ENCODE results near the gene RAB39A. TPM values are rescaled to one million over a fixed set of nuclear protein-coding genes. Genes with fewer than 3 reads are reported as not detected.

RAB39A gene
- total and polyA plus RNA-seq, 9 of the 15 experiments (the other 6 are each of a cell fraction or from before 2014, with no cell fraction given) = not detected

DNA sequence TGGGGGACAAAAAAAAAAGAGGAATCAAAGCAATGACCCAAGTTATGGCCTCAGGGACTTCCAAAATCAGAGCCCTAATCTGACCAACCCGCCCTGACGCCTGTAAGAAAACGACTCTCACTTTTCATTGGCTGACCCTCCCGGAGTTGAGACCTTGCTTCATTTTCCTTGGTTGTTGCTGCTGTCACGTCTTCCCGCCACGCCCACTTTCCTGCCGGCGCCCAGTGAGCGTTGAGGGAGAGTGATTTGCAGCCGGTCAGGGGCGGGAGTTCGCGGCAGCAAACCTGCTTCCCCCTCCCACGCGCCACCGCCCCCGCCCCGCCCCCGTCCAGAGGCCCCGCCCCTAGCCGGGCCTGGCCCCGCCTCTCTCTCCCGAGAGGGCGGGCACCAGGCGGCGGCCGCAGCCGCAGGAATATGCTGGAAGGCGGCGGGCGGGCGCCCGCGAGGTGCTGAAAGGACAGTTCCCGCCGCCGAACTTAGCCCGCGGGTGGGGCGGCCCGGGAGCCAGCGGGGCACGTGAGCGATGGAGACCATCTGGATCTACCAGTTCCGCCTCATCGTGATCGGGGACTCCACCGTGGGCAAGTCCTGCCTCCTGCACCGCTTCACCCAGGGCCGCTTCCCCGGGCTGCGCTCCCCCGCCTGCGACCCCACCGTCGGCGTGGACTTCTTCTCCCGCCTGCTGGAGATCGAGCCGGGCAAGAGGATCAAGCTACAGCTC, at the start of gene RAB39A (continued):
- TF ChIP-seq, protein P1, sequence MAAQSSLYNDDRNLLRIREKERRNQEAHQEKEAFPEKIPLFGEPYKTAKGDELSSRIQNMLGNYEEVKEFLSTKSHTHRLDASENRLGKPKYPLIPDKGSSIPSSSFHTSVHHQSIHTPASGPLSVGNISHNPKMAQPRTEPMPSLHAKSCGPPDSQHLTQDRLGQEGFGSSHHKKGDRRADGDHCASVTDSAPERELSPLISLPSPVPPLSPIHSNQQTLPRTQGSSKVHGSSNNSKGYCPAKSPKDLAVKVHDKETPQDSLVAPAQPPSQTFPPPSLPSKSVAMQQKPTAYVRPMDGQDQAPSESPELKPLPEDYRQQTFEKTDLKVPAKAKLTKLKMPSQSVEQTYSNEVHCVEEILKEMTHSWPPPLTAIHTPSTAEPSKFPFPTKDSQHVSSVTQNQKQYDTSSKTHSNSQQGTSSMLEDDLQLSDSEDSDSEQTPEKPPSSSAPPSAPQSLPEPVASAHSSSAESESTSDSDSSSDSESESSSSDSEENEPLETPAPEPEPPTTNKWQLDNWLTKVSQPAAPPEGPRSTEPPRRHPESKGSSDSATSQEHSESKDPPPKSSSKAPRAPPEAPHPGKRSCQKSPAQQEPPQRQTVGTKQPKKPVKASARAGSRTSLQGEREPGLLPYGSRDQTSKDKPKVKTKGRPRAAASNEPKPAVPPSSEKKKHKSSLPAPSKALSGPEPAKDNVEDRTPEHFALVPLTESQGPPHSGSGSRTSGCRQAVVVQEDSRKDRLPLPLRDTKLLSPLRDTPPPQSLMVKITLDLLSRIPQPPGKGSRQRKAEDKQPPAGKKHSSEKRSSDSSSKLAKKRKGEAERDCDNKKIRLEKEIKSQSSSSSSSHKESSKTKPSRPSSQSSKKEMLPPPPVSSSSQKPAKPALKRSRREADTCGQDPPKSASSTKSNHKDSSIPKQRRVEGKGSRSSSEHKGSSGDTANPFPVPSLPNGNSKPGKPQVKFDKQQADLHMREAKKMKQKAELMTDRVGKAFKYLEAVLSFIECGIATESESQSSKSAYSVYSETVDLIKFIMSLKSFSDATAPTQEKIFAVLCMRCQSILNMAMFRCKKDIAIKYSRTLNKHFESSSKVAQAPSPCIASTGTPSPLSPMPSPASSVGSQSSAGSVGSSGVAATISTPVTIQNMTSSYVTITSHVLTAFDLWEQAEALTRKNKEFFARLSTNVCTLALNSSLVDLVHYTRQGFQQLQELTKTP (IDR thresholded peaks at IDR 0.05; ENCODE audit: low read depth in 1 of 2, partially characterized antibody in 2 of 2) = peak in 1 of 2 experiments; percentile 33
- TF ChIP-seq, protein P2, sequence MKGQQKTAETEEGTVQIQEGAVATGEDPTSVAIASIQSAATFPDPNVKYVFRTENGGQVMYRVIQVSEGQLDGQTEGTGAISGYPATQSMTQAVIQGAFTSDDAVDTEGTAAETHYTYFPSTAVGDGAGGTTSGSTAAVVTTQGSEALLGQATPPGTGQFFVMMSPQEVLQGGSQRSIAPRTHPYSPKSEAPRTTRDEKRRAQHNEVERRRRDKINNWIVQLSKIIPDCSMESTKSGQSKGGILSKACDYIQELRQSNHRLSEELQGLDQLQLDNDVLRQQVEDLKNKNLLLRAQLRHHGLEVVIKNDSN (CRISPR knock-in tag; IDR thresholded peaks at IDR 0.05) = peak; percentile 75
- TF ChIP-seq TFAP4 (CRISPR knock-in tag; IDR thresholded peaks at IDR 0.05; ENCODE audit: borderline replicate concordance) (peak; percentile 75; the same call in 1 of the 2 replicates), FOS (IDR thresholded peaks at IDR 0.05; ENCODE audit: extremely low read depth, insufficient read length) (peak; percentile 91), MBD2 (IDR thresholded peaks at IDR 0.05; ENCODE audit: borderline replicate concordance, low read depth) (peak; percentile 94), ZNF354B (CRISPR knock-in tag; IDR thresholded peaks at IDR 0.05) (no peak), CREM (IDR thresholded peaks at IDR 0.05; ENCODE audit: low read depth) (peak; percentile 74), SIN3A (IDR thresholded peaks at IDR 0.05; ENCODE audit: borderline replicate concordance in 2 of 2, control insufficient read depth in 1 of 2, low read depth in 2 of 2, low read length in 2 of 2) (peak in 1 of 2 experiments; percentile 92; a peak in 1 of 4 replicates), KDM1A (IDR thresholded peaks at IDR 0.05) (peak; percentile 90), VEZF1 (CRISPR knock-in tag; IDR thresholded peaks at IDR 0.05) (peak; percentile 94), NRF1 (conservative IDR thresholded peaks at IDR 0.05 in 1 of 2, IDR thresholded peaks at IDR 0.05 in 1 of 2) (peak in 1 of 2 experiments; percentile 40; a peak in 2 of 4 replicates), MEIS2 (IDR thresholded peaks at IDR 0.05; ENCODE audit: partially characterized antibody) (peak; percentile 90), MAFK (IDR thresholded peaks at IDR 0.05; ENCODE audit: low read length) (no peak), HDAC2 (IDR thresholded peaks at IDR 0.05) (peak; percentile 76; the same call in 1 of the 2 replicates), SP1 (CRISPR knock-in tag; IDR thresholded peaks at IDR 0.05) (peak; percentile 92), EGR1 (conservative IDR thresholded peaks at IDR 0.05) (peak; percentile 90), ZBTB7A (IDR thresholded peaks at IDR 0.05; ENCODE audit: borderline replicate concordance, control insufficient read depth, low read depth, low read length) (0 out of 2 replicates have a peak, but pooled peaks have one; percentile 28)
- TF ChIP-seq, protein P3, sequence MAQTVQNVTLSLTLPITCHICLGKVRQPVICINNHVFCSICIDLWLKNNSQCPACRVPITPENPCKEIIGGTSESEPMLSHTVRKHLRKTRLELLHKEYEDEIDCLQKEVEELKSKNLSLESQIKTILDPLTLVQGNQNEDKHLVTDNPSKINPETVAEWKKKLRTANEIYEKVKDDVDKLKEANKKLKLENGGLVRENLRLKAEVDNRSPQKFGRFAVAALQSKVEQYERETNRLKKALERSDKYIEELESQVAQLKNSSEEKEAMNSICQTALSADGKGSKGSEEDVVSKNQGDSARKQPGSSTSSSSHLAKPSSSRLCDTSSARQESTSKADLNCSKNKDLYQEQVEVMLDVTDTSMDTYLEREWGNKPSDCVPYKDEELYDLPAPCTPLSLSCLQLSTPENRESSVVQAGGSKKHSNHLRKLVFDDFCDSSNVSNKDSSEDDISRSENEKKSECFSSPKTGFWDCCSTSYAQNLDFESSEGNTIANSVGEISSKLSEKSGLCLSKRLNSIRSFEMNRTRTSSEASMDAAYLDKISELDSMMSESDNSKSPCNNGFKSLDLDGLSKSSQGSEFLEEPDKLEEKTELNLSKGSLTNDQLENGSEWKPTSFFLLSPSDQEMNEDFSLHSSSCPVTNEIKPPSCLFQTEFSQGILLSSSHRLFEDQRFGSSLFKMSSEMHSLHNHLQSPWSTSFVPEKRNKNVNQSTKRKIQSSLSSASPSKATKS (CRISPR knock-in tag; IDR thresholded peaks at IDR 0.05) = no peak
